NCI-H1930 (cell line): ENCODE data around the gene TGFBR3.

Experiments
- DNase-seq, 2 experiments: peaks; one replicate each; lab custom pipeline; 2025; lab: John Stamatoyannopoulos, UW

TGFBR3 gene

GRCh38 chr1:91885716-91886506 lies at the start of gene TGFBR3:
Gene TGFBR3, minus strand, starts transcription at chr1:91886151. Its CDS starts 24,620 bp downstream, at chr1:91861531.
- peak; percentile 54 to 64 for DNase-seq

GRCh38 chr1:91929250-91929649 lies 43.3 kb upstream of the TGFBR3 start:
- DNase-seq, result no peak

GRCh38 chr1:91928026-91928425 lies 42.1 kb upstream of the TGFBR3 start:
- no peak for DNase-seq

- DNase-seq, result no peak
These were observed 39.9 kb upstream of the TGFBR3 start for GRCh38 chr1:91925644-91926435.

GRCh38 chr1:91924146-91924545 lies 38.2 kb upstream of the TGFBR3 start:
- no peak for DNase-seq

- DNase-seq, result no peak
These were observed 34.0 kb upstream of the TGFBR3 start for GRCh38 chr1:91919962-91920361.

GRCh38 chr1:91916811-91917460 lies 31.0 kb upstream of the TGFBR3 start:
- no peak for DNase-seq

GRCh38 chr1:91916046-91916445 lies 30.1 kb upstream of the TGFBR3 start:
- DNase-seq, result no peak

GRCh38 chr1:91913018-91913417 lies 27.1 kb upstream of the TGFBR3 start:
- DNase-seq, result no peak

GRCh38 chr1:91912266-91912665 lies 26.3 kb upstream of the TGFBR3 start:
- no peak for DNase-seq

GRCh38 chr1:91901231-91901630 lies 15.3 kb upstream of the TGFBR3 start:
- DNase-seq, result no peak

GRCh38 chr1:91900562-91900961 lies 14.6 kb upstream of the TGFBR3 start:
- DNase-seq, result no peak

GRCh38 chr1:91897016-91897415 lies 11.1 kb upstream of the TGFBR3 start:
- no peak for DNase-seq

- no peak for DNase-seq
These were observed 10.0 kb upstream of the TGFBR3 start for GRCh38 chr1:91895832-91896556.

GRCh38 chr1:91894036-91894761 lies 8.2 kb upstream of the TGFBR3 start:
- no peak for DNase-seq

- no peak for DNase-seq
These were observed 6.0 kb upstream of the TGFBR3 start for GRCh38 chr1:91891969-91892368.

- no peak for DNase-seq
These were observed 5.5 kb upstream of the TGFBR3 start for GRCh38 chr1:91891454-91891853.

GRCh38 chr1:91889717-91890459 lies 3.9 kb upstream of the TGFBR3 start:
- no peak for DNase-seq

GRCh38 chr1:91885213-91885715 lies 687 bp downstream of the TGFBR3 start:
- no peak for DNase-seq

- no peak for DNase-seq
These were observed 1.3 kb downstream of the TGFBR3 start for GRCh38 chr1:91884459-91885212.
